ENCODE data around the gene ART3.

DNA sequence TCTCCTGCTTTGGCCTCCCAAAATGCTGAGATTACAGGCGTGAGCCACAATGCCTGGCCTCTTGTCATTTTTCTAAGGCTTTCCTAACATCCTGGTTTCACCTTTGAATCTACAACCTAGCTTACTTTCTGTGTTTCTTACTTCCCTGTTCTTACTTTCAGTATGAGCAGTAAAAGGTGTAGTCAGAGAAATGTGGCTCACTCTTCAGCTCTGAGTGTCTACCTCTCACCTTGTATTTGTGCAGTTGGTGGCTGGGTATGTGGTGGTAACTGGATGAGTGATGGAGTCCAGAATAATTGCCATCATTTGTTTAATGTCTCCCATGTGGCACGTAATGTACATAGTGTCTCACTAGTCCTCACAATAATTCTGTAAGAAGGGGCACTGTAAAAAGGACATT is 19.5 kb upstream of the ART3 start:
- TF ChIP-seq, protein P1, sequence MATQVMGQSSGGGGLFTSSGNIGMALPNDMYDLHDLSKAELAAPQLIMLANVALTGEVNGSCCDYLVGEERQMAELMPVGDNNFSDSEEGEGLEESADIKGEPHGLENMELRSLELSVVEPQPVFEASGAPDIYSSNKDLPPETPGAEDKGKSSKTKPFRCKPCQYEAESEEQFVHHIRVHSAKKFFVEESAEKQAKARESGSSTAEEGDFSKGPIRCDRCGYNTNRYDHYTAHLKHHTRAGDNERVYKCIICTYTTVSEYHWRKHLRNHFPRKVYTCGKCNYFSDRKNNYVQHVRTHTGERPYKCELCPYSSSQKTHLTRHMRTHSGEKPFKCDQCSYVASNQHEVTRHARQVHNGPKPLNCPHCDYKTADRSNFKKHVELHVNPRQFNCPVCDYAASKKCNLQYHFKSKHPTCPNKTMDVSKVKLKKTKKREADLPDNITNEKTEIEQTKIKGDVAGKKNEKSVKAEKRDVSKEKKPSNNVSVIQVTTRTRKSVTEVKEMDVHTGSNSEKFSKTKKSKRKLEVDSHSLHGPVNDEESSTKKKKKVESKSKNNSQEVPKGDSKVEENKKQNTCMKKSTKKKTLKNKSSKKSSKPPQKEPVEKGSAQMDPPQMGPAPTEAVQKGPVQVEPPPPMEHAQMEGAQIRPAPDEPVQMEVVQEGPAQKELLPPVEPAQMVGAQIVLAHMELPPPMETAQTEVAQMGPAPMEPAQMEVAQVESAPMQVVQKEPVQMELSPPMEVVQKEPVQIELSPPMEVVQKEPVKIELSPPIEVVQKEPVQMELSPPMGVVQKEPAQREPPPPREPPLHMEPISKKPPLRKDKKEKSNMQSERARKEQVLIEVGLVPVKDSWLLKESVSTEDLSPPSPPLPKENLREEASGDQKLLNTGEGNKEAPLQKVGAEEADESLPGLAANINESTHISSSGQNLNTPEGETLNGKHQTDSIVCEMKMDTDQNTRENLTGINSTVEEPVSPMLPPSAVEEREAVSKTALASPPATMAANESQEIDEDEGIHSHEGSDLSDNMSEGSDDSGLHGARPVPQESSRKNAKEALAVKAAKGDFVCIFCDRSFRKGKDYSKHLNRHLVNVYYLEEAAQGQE (IDR thresholded peaks at IDR 0.05; ENCODE audit: insufficient read depth in 1 of 2, low read depth in 2 of 2, low read length in 2 of 2): no peak
- TF ChIP-seq POLR2AphosphoS5 (IDR thresholded peaks at IDR 0.05; ENCODE audit: low read depth, low read length) (no peak), SIN3A (IDR thresholded peaks at IDR 0.05; ENCODE audit: borderline replicate concordance, insufficient read depth, low read length) (no peak)
